H1 (cell line): ENCODE results near the gene CSNK1A1. TPM values are rescaled to one million over a fixed set of nuclear protein-coding genes. Genes with fewer than 3 reads are reported as not detected.

Experiments
- CTCF ChIA-PET: fragments of 300-600 bp; sonication (Branson Sonifier 250); formaldehyde crosslinking; loops from one replicate; lab custom pipeline; 2021; ENCODE audit not compliant: partially characterized antibody; lab: Charles Lee
- POLR2A ChIA-PET: fragments of 300-600 bp; sonication (Branson Sonifier 250); formaldehyde crosslinking; loops from one replicate; lab custom pipeline; 2021; ENCODE audit warnings: inconsistent platforms; ENCODE audit not compliant: partially characterized antibody; lab: Charles Lee
- DNase-seq, 2 experiments: peaks; one replicate each; pipeline versions ENCODE4 v3.0.0 to v3.0.0-alpha.2; 2010 to 2022; ENCODE audit warnings: low spot score in 2 of 2, low read depth in 1 of 2, mixed read lengths in 1 of 2
- FAIRE-seq: peaks from 2 replicates; lab custom pipeline; 2011; peaks lifted over from hg19 to GRCh38; lab: Jason Lieb, UNC
- H2AFZ ChIP-seq: 2 replicates; pipeline ENCODE4 v1.8.1; 2012; ENCODE audit warnings: low read length, inconsistent platforms
- H2AK5ac ChIP-seq: 2 replicates; pipeline ENCODE4 v1.6.1; 2013; ENCODE audit warnings: low read depth, low read length
- H2BK120ac ChIP-seq: replicated peaks from 2 replicates; pipeline ENCODE3; 2013; ENCODE audit warnings: low read depth, low read length, inconsistent platforms
- H2BK12ac ChIP-seq: 2 replicates; pipeline ENCODE4 v1.6.1; 2013; ENCODE audit warnings: low read depth, low read length
- H2BK15ac ChIP-seq: 2 replicates; pipeline ENCODE4 v1.6.1; 2013; ENCODE audit warnings: low read length
- H2BK20ac ChIP-seq: 2 replicates; pipeline ENCODE4 v1.6.1; 2013; ENCODE audit warnings: low read length
- H2BK5ac ChIP-seq: 2 replicates; pipeline ENCODE4 v1.6.1; 2013; ENCODE audit warnings: low read depth, low read length
- H3K14ac ChIP-seq: 2 replicates; pipeline ENCODE4 v1.6.1; 2013; ENCODE audit warnings: inconsistent platforms; ENCODE audit not compliant: insufficient read length
- H3K18ac ChIP-seq: 2 replicates; pipeline ENCODE4 v1.6.1; 2013; ENCODE audit warnings: low read length; ENCODE audit errors: extremely low read depth
- H3K23ac ChIP-seq: 2 replicates; pipeline ENCODE4 v1.6.1; 2013; ENCODE audit warnings: inconsistent platforms; ENCODE audit not compliant: insufficient read length
- H3K23me2 ChIP-seq: 2 replicates; pipeline ENCODE4 v1.6.1; 2013; ENCODE audit warnings: low read depth, low read length
- H3K27ac ChIP-seq: 2 replicates; pipeline ENCODE4 v1.6.1; 2011; ENCODE audit warnings: low read depth, low read length, inconsistent platforms
- H3K27me3 ChIP-seq, 4 experiments: replicated peaks in 1 of 4; 1 replicate in 1 of 4; 2 replicates in 3 of 4; pipeline versions ENCODE4 v1.6.1 to v1.8.1; 2011 to 2013; ENCODE audit warnings: low read length in 3 of 4, mild to moderate bottlenecking in 3 of 4, inconsistent platforms in 2 of 4, mixed read lengths in 2 of 4, moderate library complexity in 1 of 4; ENCODE audit not compliant: control insufficient read depth in 3 of 4, insufficient read depth in 3 of 4; ENCODE audit errors: extremely low read depth in 1 of 4
- H3K36me3 ChIP-seq, 4 experiments: 2 replicates each; pipeline versions ENCODE4 v1.6.1 to v1.8.1; 2011 to 2013; ENCODE audit warnings: mild to moderate bottlenecking in 4 of 4, low read length in 3 of 4, moderate library complexity in 2 of 4, control low read depth in 1 of 4, inconsistent platforms in 1 of 4; ENCODE audit not compliant: insufficient read depth in 4 of 4, control insufficient read depth in 2 of 4
- H3K4ac ChIP-seq: replicated peaks from 2 replicates; pipeline ENCODE3; 2013; ENCODE audit warnings: low read length, low read depth, mixed read lengths, inconsistent platforms; ENCODE audit not compliant: insufficient read length
- H3K4me1 ChIP-seq, 4 experiments: replicated peaks in 1 of 4; 1 replicate in 1 of 4; 2 replicates in 3 of 4; pipeline versions ENCODE4 v1.6.1 to v1.8.1; 2011 to 2013; ENCODE audit warnings: low read length in 3 of 4, inconsistent platforms in 2 of 4, mixed read lengths in 1 of 4; ENCODE audit not compliant: insufficient read depth in 4 of 4, control insufficient read depth in 3 of 4
- H3K4me2 ChIP-seq, 2 experiments: 2 replicates each; pipeline versions ENCODE4 v1.6.1 to v1.8.1; 2011 to 2013; ENCODE audit warnings: low read depth in 2 of 2, low read length in 2 of 2, control low read depth in 1 of 2, inconsistent platforms in 1 of 2, mild to moderate bottlenecking in 1 of 2; ENCODE audit not compliant: insufficient read depth in 1 of 2
- H3K4me3 ChIP-seq, 4 experiments: fragments of 200-600, 300-600 bp in 1 of 4; sonication (generic), shearing (Covaris generic), sonication (Bioruptor Twin) in 1 of 4; 2 replicates each; pipeline versions ENCODE4 v1.5.1 to v1.8.1; 2011 to 2016; ENCODE audit warnings: low read length in 4 of 4, low read depth in 3 of 4, control low read depth in 2 of 4, inconsistent platforms in 2 of 4, mild to moderate bottlenecking in 2 of 4, mixed read lengths in 1 of 4, moderate library complexity in 1 of 4; ENCODE audit not compliant: insufficient read depth in 2 of 4; ENCODE audit errors: extremely low read depth in 1 of 4
- H3K56ac ChIP-seq: replicated peaks from 2 replicates; pipeline ENCODE3; 2013; ENCODE audit warnings: low read depth, mild to moderate bottlenecking, mixed read lengths, low read length, inconsistent platforms; ENCODE audit not compliant: insufficient read length
- H3K79me1 ChIP-seq: 2 replicates; pipeline ENCODE4 v1.6.1; 2013; ENCODE audit warnings: low read depth, low read length, control low read depth
- H3K79me2 ChIP-seq, 2 experiments: 2 replicates each; pipeline versions ENCODE4 v1.6.1 to v1.8.1; 2012 to 2013; ENCODE audit warnings: low read length in 2 of 2, mild to moderate bottlenecking in 2 of 2, inconsistent platforms in 1 of 2; ENCODE audit not compliant: insufficient read depth in 2 of 2, control insufficient read depth in 1 of 2
- H3K9ac ChIP-seq, 4 experiments: replicated peaks in 1 of 4; 1 replicate in 1 of 4; 2 replicates in 3 of 4; pipeline versions ENCODE4 v1.6.1 to v1.8.1; 2011 to 2013; ENCODE audit warnings: low read depth in 3 of 4, low read length in 3 of 4, control low read depth in 2 of 4, mild to moderate bottlenecking in 2 of 4, moderate library complexity in 2 of 4, inconsistent platforms in 1 of 4; ENCODE audit errors: extremely low read depth in 1 of 4
- H3K9me3 ChIP-seq, 2 experiments: 2 replicates each; pipeline versions ENCODE4 v1.6.1 to v1.8.1; 2012 to 2013; ENCODE audit warnings: mild to moderate bottlenecking in 2 of 2, moderate library complexity in 2 of 2, control low read depth in 1 of 2, inconsistent platforms in 1 of 2, low read depth in 1 of 2, low read length in 1 of 2, mixed read lengths in 1 of 2; ENCODE audit not compliant: insufficient read depth in 2 of 2
- H4K20me1 ChIP-seq, 2 experiments: replicated peaks in 1 of 2; 2 replicates each; pipeline versions ENCODE3 to v1.8.1; 2011 to 2013; ENCODE audit warnings: inconsistent platforms in 2 of 2, low read length in 2 of 2, mild to moderate bottlenecking in 1 of 2; ENCODE audit not compliant: insufficient read depth in 2 of 2, control insufficient read depth in 1 of 2
- H4K5ac ChIP-seq: 2 replicates; pipeline ENCODE4 v1.6.1; 2013; ENCODE audit warnings: low read length, low read depth, mixed read lengths, inconsistent platforms; ENCODE audit not compliant: insufficient read length
- H4K8ac ChIP-seq: 2 replicates; pipeline ENCODE4 v1.8.0; 2013; ENCODE audit warnings: mild to moderate bottlenecking, moderate library complexity, low read length, inconsistent platforms; ENCODE audit not compliant: insufficient read depth; ENCODE audit errors: extremely low read depth
- H4K91ac ChIP-seq: replicated peaks from 2 replicates; pipeline ENCODE3; 2013; ENCODE audit warnings: low read length, mixed read lengths, inconsistent platforms; ENCODE audit not compliant: insufficient read length
- ASH2L ChIP-seq: fragments of 200-600, 300-600 bp; sonication (generic); IDR thresholded peaks from one replicate; pipeline ENCODE4 v1.7.1; 2017; ENCODE audit warnings: low read length
- BRCA1 ChIP-seq: IDR thresholded peaks from 2 replicates; pipeline ENCODE4 v1.6.1; 2012; ENCODE audit warnings: low read depth, low read length, improper control_type of control experiment
- CEBPB ChIP-seq: IDR thresholded peaks from 2 replicates; pipeline ENCODE4 v1.6.1; 2012; ENCODE audit warnings: low read depth, low read length
- EZH2 ChIP-seq: fragments of 200-600 bp; sonication (generic); IDR thresholded peaks from 2 replicates; pipeline ENCODE4 v1.7.1; 2012; ENCODE audit warnings: low read depth, mild to moderate bottlenecking, moderate library complexity, low read length, inconsistent platforms; ENCODE audit not compliant: severe bottlenecking
- GABPA ChIP-seq: IDR thresholded peaks from 2 replicates; pipeline ENCODE4 v1.6.1; 2011; ENCODE audit warnings: mild to moderate bottlenecking, low read length, moderate library complexity, borderline replicate concordance; ENCODE audit not compliant: insufficient read depth
- JUND ChIP-seq: IDR thresholded peaks from 2 replicates; pipeline ENCODE4 v1.6.1; 2011; ENCODE audit warnings: mild to moderate bottlenecking, improper control_type of control experiment, low read length
- KDM1A ChIP-seq: fragments of 200-600, 300-600 bp; sonication (generic); IDR thresholded peaks from 2 replicates; pipeline ENCODE4 v1.7.1; 2016; ENCODE audit warnings: mild to moderate bottlenecking, low read length, borderline replicate concordance
- KDM4A ChIP-seq: IDR thresholded peaks from one replicate; pipeline ENCODE4 v1.7.1; 2012; ENCODE audit warnings: low read depth, mild to moderate bottlenecking, moderate library complexity, low read length, inconsistent platforms; ENCODE audit not compliant: severe bottlenecking
- NRF1 ChIP-seq: IDR thresholded peaks from 2 replicates; pipeline ENCODE4 v1.6.1; 2011; ENCODE audit warnings: mild to moderate bottlenecking, low read depth, low read length, improper control_type of control experiment
- POLR2AphosphoS5 ChIP-seq: IDR thresholded peaks from 2 replicates; pipeline ENCODE4 v1.6.1; 2011; ENCODE audit warnings: low read depth, low read length
- RBBP5 ChIP-seq: IDR thresholded peaks from 2 replicates; pipeline ENCODE4 v1.7.1; 2012; ENCODE audit warnings: low read depth, mild to moderate bottlenecking, inconsistent platforms, low read length, moderate library complexity, borderline replicate concordance
- RNF2 ChIP-seq: fragments of 200-900, 300-1000 bp; sonication (generic); IDR thresholded peaks from 2 replicates; pipeline ENCODE4 v1.7.1; 2016; ENCODE audit warnings: borderline replicate concordance, low read depth, mild to moderate bottlenecking, antibody characterized with exemption, low read length; ENCODE audit not compliant: poor library complexity, severe bottlenecking; ENCODE audit errors: missing control alignments
- SP4 ChIP-seq: IDR thresholded peaks from 2 replicates; pipeline ENCODE4 v1.6.1; 2012; ENCODE audit warnings: low read length, inconsistent platforms
- SUZ12 ChIP-seq: fragments of 200-600 bp; sonication (generic); IDR thresholded peaks from 2 replicates; pipeline ENCODE4 v1.6.1; 2012; ENCODE audit warnings: mild to moderate bottlenecking, inconsistent platforms, low read length, moderate library complexity, mixed read lengths
- TCF12 ChIP-seq: IDR thresholded peaks from 2 replicates; pipeline ENCODE4 v1.6.1; 2011; ENCODE audit warnings: low read depth, mild to moderate bottlenecking, low read length
- polyA plus RNA-seq, 7 experiments: library from polyadenylated mRNA; depleted of rRNA in 3 of 7; stranded (reverse) in 5 of 7; unstranded in 2 of 7; fragments of >200 nt in 5 of 7; fragments of 200-250 nt in 2 of 7; gene quantifications; 1 replicate in 5 of 7; 2 replicates in 1 of 7; 4 replicates in 1 of 7; pipeline versions ENCODE4 v1.2.1 to v1.2.3, GENCODE V29; 2011 to 2013; ENCODE audit warnings: missing spikeins in 2 of 7, mixed read lengths in 2 of 7
- total RNA-seq: library from RNA; stranded (reverse); fragmentation: NEBNext Ultra II Directional; extraction: Animal tissue kit (Norgen Biotek cat#: 25700); gene quantifications from 2 replicates; pipeline ENCODE4 v1.2.1, GENCODE V29; 2021

CSNK1A1 gene
- total and polyA plus RNA-seq, 2 of the 8 experiments (the other 6 are each of a cell fraction or from before 2014, with no cell fraction given) = 61.2 to 244 TPM

DNA sequence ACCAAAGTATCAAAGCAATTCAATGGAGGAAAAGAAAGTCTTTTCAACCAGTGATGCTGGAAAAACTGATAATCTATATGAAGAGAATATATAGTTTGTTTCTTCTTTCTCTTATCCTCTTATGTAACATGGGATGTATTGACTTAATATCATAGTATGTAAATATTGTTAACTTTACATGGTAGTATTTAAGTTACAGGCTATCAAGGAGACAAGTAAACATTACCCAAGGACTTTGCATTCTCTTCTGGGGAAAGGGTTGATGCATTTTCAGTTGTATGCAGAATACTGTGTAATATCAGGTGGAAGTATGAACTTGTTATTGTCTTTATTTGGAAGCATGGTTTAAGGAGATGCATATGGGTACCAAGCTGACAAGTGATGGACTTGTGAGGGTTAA, 20.9 kb upstream of the CSNK1A1 start:
- Histone ChIP-seq H3K27me3 (no peaks in the 10 kb centered on the region), H3K14ac (no peak overlapping the region), H3K56ac (no peak overlapping the region), H2BK12ac (no peak overlapping the region), H2AFZ (no peak overlapping the region), H4K91ac (no peak overlapping the region), H3K36me3 (no peaks in the 10 kb centered on the region), H3K4me3 (no peak overlapping the region), H4K8ac (no peak overlapping the region), H3K27ac (no peak overlapping the region), H2BK120ac (no peak overlapping the region), H3K4me2 (no peak overlapping the region), H4K5ac (no peak overlapping the region), H3K9ac (no peak overlapping the region), H3K79me1 (no peaks in the 10 kb centered on the region), H3K23ac (no peak overlapping the region), H2BK15ac (no peak overlapping the region), H3K9me3 (no peaks in the 10 kb centered on the region), H3K79me2 (no peaks in the 10 kb centered on the region), H2AK5ac (no peak overlapping the region), H3K4me1 (no peaks in the 10 kb centered on the region), H3K23me2 (no peaks in the 10 kb centered on the region), H3K18ac (no peak overlapping the region), H3K4ac (no peak overlapping the region), H2BK20ac (no peak overlapping the region), H2BK5ac (no peak overlapping the region), H4K20me1 (no peaks in the 10 kb centered on the region)
- FAIRE-seq = no peak
- ChIA-PET CTCF (interaction anchor here (0.9 to 1.9 kb wide), 5 partner anchors 9 to 200 kb away, joined by 3 to 16 read pairs (median 6); partner anchors contain the start of gene ARHGEF37), POLR2A (interaction anchor here (0.7 kb wide), 1 partner anchor 445 kb away, joined by 3 read pairs; no protein-coding TSS in a partner anchor)
- DNase-seq = no peak
- TF ChIP-seq EZH2 (no peak), KDM4A (no peak), NRF1 (no peak), BRCA1 (no peak), POLR2AphosphoS5 (no peak), KDM1A (no peak), SUZ12 (no peak), ASH2L (no peak), JUND (no peak), RBBP5 (no peak), SP4 (no peak), RNF2 (no peak), CEBPB (no peak), GABPA (no peak), TCF12 (no peak)
